H9 (cell line): ENCODE measurements around the gene DRD1. TPM values are rescaled to one million over a fixed set of nuclear protein-coding genes. Genes with fewer than 3 reads are reported as not detected.
A peak's percentile ranks its signal among the peaks of the same experiment; 100 is the strongest.

Experiments used
- DNase-seq: peaks from one replicate; pipeline ENCODE4 v3.0.0-alpha.2; 2017
- H2AFZ ChIP-seq: one replicate; pipeline ENCODE4 v1.6.1; 2013; ENCODE audit warnings: mild to moderate bottlenecking, low read length, control low read depth, moderate library complexity
- H2AK5ac ChIP-seq: 2 replicates; pipeline ENCODE4 v1.6.1; 2013; ENCODE audit warnings: low read length, control low read depth, mixed read lengths; ENCODE audit not compliant: insufficient read length
- H2BK120ac ChIP-seq: one replicate; pipeline ENCODE4 v1.6.1; 2013; ENCODE audit warnings: low read depth, mild to moderate bottlenecking, low read length, control low read depth, inconsistent platforms; ENCODE audit not compliant: poor library complexity, severe bottlenecking
- H2BK12ac ChIP-seq: 2 replicates; pipeline ENCODE4 v1.6.1; 2013; ENCODE audit warnings: low read length, control low read depth, mixed read lengths, low read depth; ENCODE audit not compliant: insufficient read length
- H2BK15ac ChIP-seq: 2 replicates; pipeline ENCODE4 v1.6.1; 2013; ENCODE audit warnings: low read depth, low read length, control low read depth
- H2BK20ac ChIP-seq: one replicate; pipeline ENCODE4 v1.6.1; 2013; ENCODE audit warnings: low read depth, mild to moderate bottlenecking, low read length, control low read depth, inconsistent platforms; ENCODE audit not compliant: poor library complexity, severe bottlenecking
- H2BK5ac ChIP-seq: 2 replicates; pipeline ENCODE4 v1.6.1; 2013; ENCODE audit warnings: low read length, control low read depth, mixed read lengths; ENCODE audit not compliant: insufficient read length
- H3K14ac ChIP-seq: 2 replicates; pipeline ENCODE4 v1.6.1; 2013; ENCODE audit warnings: low read length, control low read depth; ENCODE audit not compliant: insufficient read depth
- H3K18ac ChIP-seq: 2 replicates; pipeline ENCODE4 v1.6.1; 2013; ENCODE audit warnings: low read depth, mild to moderate bottlenecking, mixed read lengths, low read length, control low read depth; ENCODE audit not compliant: insufficient read length
- H3K23ac ChIP-seq: 2 replicates; pipeline ENCODE4 v1.6.1; 2013; ENCODE audit warnings: low read length, control low read depth, mixed read lengths, low read depth; ENCODE audit not compliant: insufficient read length
- H3K23me2 ChIP-seq: 2 replicates; pipeline ENCODE4 v1.6.1; 2013; ENCODE audit warnings: low read depth, mild to moderate bottlenecking, mixed read lengths, low read length, control low read depth; ENCODE audit not compliant: insufficient read length, poor library complexity, severe bottlenecking
- H3K27ac ChIP-seq: 2 replicates; pipeline ENCODE4 v1.5.1; 2013; ENCODE audit warnings: low read length, control low read depth, mixed read lengths, low read depth; ENCODE audit not compliant: insufficient read length
- H3K27me3 ChIP-seq: 2 replicates; pipeline ENCODE4 v1.6.1; 2013; ENCODE audit warnings: low read length, control low read depth, inconsistent platforms; ENCODE audit not compliant: insufficient read depth
- H3K4ac ChIP-seq: 2 replicates; pipeline ENCODE4 v1.6.1; 2013; ENCODE audit warnings: low read depth, mild to moderate bottlenecking, control low read depth, inconsistent platforms, low read length, moderate library complexity
- H3K4me1 ChIP-seq: 2 replicates; pipeline ENCODE4 v1.6.1; 2013; ENCODE audit warnings: low read length, control low read depth, inconsistent platforms; ENCODE audit not compliant: insufficient read depth
- H3K4me2 ChIP-seq: 2 replicates; pipeline ENCODE4 v1.6.1; 2013; ENCODE audit warnings: low read length, control low read depth, mixed read lengths; ENCODE audit not compliant: insufficient read length, insufficient read depth
- H3K56ac ChIP-seq: 2 replicates; pipeline ENCODE4 v1.6.1; 2013; ENCODE audit warnings: low read depth, mild to moderate bottlenecking, mixed read lengths, low read length, control low read depth; ENCODE audit not compliant: insufficient read length
- H3K79me1 ChIP-seq: 2 replicates; pipeline ENCODE4 v1.6.1; 2013; ENCODE audit warnings: low read depth, mild to moderate bottlenecking, moderate library complexity, low read length, control low read depth, inconsistent platforms; ENCODE audit not compliant: insufficient read depth, poor library complexity, severe bottlenecking
- H3K79me2 ChIP-seq: 2 replicates; pipeline ENCODE4 v1.6.1; 2013; ENCODE audit warnings: low read length, control low read depth, inconsistent platforms; ENCODE audit not compliant: insufficient read depth
- H3K9ac ChIP-seq: 2 replicates; pipeline ENCODE4 v1.6.1; 2013; ENCODE audit warnings: low read length, control low read depth, mixed read lengths; ENCODE audit not compliant: insufficient read length; ENCODE audit errors: extremely low read depth
- H3K9me3 ChIP-seq: one replicate; pipeline ENCODE4 v1.6.1; 2013; ENCODE audit warnings: low read depth, low read length, inconsistent platforms; ENCODE audit not compliant: control insufficient read depth
- H3T11ph ChIP-seq: one replicate; pipeline ENCODE4 v1.6.1; 2013; ENCODE audit warnings: mild to moderate bottlenecking, low read length, control low read depth, inconsistent platforms
- H4K20me1 ChIP-seq: one replicate; pipeline ENCODE4 v1.6.1; 2013; ENCODE audit not compliant: control insufficient read depth, insufficient read length, insufficient read depth
- H4K5ac ChIP-seq: 2 replicates; pipeline ENCODE4 v1.6.1; 2013; ENCODE audit warnings: low read depth, mild to moderate bottlenecking, mixed read lengths, low read length, control low read depth; ENCODE audit not compliant: insufficient read length
- H4K8ac ChIP-seq: replicated peaks from 2 replicates; pipeline ENCODE4 v1.6.1; 2013; ENCODE audit warnings: low read length, control low read depth, mixed read lengths, low read depth; ENCODE audit not compliant: insufficient read length
- H4K91ac ChIP-seq: 2 replicates; pipeline ENCODE4 v1.6.1; 2013; ENCODE audit warnings: low read depth, mild to moderate bottlenecking, moderate library complexity, mixed read lengths, low read length, control low read depth; ENCODE audit not compliant: insufficient read length
- H3K27ac Mint-ChIP-seq, 3 experiments: 2 replicates in 2 of 3; 3 replicates in 1 of 3; pipeline ENCODE4 v1.8.0; 2020 to 2021; ENCODE audit warnings: mixed read lengths in 3 of 3, mild to moderate bottlenecking in 1 of 3, moderate library complexity in 1 of 3
- H3K27me3 Mint-ChIP-seq: 2 replicates; pipeline ENCODE4 v1.8.0; 2021; ENCODE audit warnings: low read depth, mild to moderate bottlenecking, moderate library complexity, mixed read lengths
- H3K36me3 Mint-ChIP-seq, 3 experiments: 2 replicates in 2 of 3; 3 replicates in 1 of 3; pipeline ENCODE4 v1.8.0; 2020 to 2021; ENCODE audit warnings: low read depth in 3 of 3, mixed read lengths in 3 of 3; ENCODE audit not compliant: insufficient read depth in 1 of 3
- H3K4me1 Mint-ChIP-seq, 2 experiments: 2 replicates each; pipeline ENCODE4 v1.8.0; 2020; ENCODE audit warnings: mixed read lengths in 2 of 2
- H3K4me3 Mint-ChIP-seq, 2 experiments: 2 replicates in 1 of 2; 3 replicates in 1 of 2; pipeline ENCODE4 v1.8.0; 2020 to 2021; ENCODE audit warnings: mild to moderate bottlenecking in 2 of 2, mixed read lengths in 2 of 2, moderate library complexity in 1 of 2
- H3K9me3 Mint-ChIP-seq, 2 experiments: 2 replicates in 1 of 2; 3 replicates in 1 of 2; pipeline ENCODE4 v1.8.0; 2020; ENCODE audit warnings: mild to moderate bottlenecking in 2 of 2, mixed read lengths in 2 of 2, moderate library complexity in 1 of 2
- WGBS: extraction: QIAGEN DNeasy Blood & Tissue Kit; methylation state at CpG from one replicate; pipeline ENCODE4 v1.1.7; 2013; ENCODE audit warnings: missing lambda C conversion rate, low lambda C conversion rate, mixed read lengths; ENCODE audit not compliant: insufficient read length; ENCODE audit errors: extremely low coverage; 5-methylcytosine and 5-hydroxymethylcytosine counted together
- total RNA-seq: library from RNA; stranded (reverse); gene quantifications from 2 replicates; pipeline ENCODE4 v1.2.1, GENCODE V29; 2021
- TF ChIP-seq, protein P1 (sequence below): fragments of 200-600 bp; sonication (generic); conservative IDR thresholded peaks from 3 replicates; pipeline ENCODE4 v1.8.0; 2021; ENCODE audit warnings: antibody characterized with exemption, mild to moderate bottlenecking

Gene DRD1
- total RNA-seq, 1 experiment from 2014 or later, result not detected

GRCh38 chr5:175483337-175483736 lies 39.4 kb upstream of the DRD1 start:
- Histone ChIP-seq H3K18ac (no peak overlapping the region), H3K4me2 (no peak overlapping the region), H3K27me3 (no peaks in the 10 kb centered on the region), H3K23ac (no peak overlapping the region), H4K20me1 (no peaks in the 10 kb centered on the region), H2BK20ac (no peak overlapping the region), H2BK120ac (no peak overlapping the region), H3T11ph (no peak overlapping the region), H3K79me1 (peaks cover 4% of the 10 kb centered on the region), H2BK5ac (no peak overlapping the region), H3K79me2 (peaks cover 30% of the 10 kb centered on the region; the same call in 1 of the 2 replicates), H3K4ac (no peak overlapping the region), H2BK12ac (no peak overlapping the region), H3K14ac (no peak overlapping the region), H3K9ac (no peak overlapping the region), H2AK5ac (no peak overlapping the region), H3K4me1 (peaks cover 4% of the 10 kb centered on the region; the same call in 1 of the 2 replicates), H3K23me2 (peaks cover 9% of the 10 kb centered on the region), H4K91ac (no peak overlapping the region), H4K5ac (no peak overlapping the region), H4K8ac (no peak overlapping the region), H3K9me3 (no peaks in the 10 kb centered on the region), H2BK15ac (no peak overlapping the region), H3K27ac (no peak overlapping the region), H3K56ac (no peak overlapping the region), H2AFZ (no peak overlapping the region)
- no peak for DNase-seq
- 100% methylated on average over 1 of the region's 8 CpGs for WGBS
- Mint-ChIP-seq H3K4me3 (no peak overlapping the region), H3K27ac (peak overlapping the region in 2 of 3 experiments; percentile 4 to 72; a peak in 3 of 7 replicates), H3K9me3 (no peaks in the 10 kb centered on the region), H3K36me3 (peaks cover 51 to 68% (median 56%) of the 10 kb centered on the region in 3 experiments), H3K4me1 (peaks cover 16 to 17% of the 10 kb centered on the region in 2 experiments), H3K27me3 (no peaks in the 10 kb centered on the region)
- TF ChIP-seq, protein P1, sequence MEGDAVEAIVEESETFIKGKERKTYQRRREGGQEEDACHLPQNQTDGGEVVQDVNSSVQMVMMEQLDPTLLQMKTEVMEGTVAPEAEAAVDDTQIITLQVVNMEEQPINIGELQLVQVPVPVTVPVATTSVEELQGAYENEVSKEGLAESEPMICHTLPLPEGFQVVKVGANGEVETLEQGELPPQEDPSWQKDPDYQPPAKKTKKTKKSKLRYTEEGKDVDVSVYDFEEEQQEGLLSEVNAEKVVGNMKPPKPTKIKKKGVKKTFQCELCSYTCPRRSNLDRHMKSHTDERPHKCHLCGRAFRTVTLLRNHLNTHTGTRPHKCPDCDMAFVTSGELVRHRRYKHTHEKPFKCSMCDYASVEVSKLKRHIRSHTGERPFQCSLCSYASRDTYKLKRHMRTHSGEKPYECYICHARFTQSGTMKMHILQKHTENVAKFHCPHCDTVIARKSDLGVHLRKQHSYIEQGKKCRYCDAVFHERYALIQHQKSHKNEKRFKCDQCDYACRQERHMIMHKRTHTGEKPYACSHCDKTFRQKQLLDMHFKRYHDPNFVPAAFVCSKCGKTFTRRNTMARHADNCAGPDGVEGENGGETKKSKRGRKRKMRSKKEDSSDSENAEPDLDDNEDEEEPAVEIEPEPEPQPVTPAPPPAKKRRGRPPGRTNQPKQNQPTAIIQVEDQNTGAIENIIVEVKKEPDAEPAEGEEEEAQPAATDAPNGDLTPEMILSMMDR, result no peak
